GM12865 (cell line): ENCODE data around the gene ADGRG6.
"Not testable (repeated sequence)": the region's sequence is repeated elsewhere in the genome, so short reads cannot be mapped to it uniquely, and the experiment has no call there.

ENCODE experiments used
- DNase-seq: peaks from one replicate; pipeline ENCODE4 v3.0.0; 2010; ENCODE audit warnings: low read depth
- H3K4me3 ChIP-seq: 2 replicates; pipeline ENCODE4 v1.5.1; 2011; ENCODE audit warnings: mild to moderate bottlenecking, low read depth, low read length, control low read depth
- TF ChIP-seq, protein P1 (sequence below): IDR thresholded peaks from 2 replicates; pipeline ENCODE4 v1.5.1; 2011; ENCODE audit warnings: low read length, control low read depth, low read depth, inconsistent platforms; ENCODE audit not compliant: insufficient read depth; ENCODE audit errors: missing control alignments

Gene ADGRG6

DNA sequence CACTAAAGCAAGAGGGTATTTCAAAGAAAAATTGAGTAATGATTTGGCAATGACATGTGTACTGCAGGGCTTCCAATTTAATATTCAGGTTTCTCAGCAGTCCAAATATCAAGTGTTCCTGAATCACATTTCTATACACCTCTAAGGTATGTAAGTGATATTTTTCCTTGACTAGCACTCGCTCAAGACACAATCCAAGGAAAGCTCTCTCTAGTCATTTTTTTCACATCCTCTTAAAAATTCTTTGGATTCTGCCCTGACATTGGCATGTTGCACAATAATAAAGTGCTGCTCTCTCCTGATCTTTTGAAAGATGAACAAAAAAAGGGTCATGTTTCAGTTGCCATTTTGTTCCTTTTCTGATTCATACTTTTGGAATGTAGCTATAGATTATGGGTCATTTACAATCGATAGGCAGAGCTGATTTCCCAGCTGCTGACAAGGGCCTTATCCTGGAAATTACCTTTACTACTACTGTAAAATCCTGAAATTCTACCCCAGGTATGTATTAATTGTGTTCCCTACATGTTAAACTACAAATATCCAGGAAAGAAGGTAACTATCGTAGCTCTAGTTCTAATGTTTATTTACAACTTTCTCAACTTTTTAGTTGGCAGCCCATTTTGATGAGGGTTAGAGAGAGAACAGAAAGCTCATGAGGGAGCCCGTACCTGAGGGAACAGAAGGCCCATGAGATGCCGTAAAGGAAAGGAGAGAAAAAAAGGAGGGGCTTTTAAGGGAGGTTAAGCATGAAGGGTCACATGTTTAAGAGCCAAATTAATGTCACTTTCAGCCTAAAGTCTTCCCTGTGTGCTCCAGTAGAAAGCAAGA, 22.2 kb upstream of the ADGRG6 start:
- TF ChIP-seq, protein P1, sequence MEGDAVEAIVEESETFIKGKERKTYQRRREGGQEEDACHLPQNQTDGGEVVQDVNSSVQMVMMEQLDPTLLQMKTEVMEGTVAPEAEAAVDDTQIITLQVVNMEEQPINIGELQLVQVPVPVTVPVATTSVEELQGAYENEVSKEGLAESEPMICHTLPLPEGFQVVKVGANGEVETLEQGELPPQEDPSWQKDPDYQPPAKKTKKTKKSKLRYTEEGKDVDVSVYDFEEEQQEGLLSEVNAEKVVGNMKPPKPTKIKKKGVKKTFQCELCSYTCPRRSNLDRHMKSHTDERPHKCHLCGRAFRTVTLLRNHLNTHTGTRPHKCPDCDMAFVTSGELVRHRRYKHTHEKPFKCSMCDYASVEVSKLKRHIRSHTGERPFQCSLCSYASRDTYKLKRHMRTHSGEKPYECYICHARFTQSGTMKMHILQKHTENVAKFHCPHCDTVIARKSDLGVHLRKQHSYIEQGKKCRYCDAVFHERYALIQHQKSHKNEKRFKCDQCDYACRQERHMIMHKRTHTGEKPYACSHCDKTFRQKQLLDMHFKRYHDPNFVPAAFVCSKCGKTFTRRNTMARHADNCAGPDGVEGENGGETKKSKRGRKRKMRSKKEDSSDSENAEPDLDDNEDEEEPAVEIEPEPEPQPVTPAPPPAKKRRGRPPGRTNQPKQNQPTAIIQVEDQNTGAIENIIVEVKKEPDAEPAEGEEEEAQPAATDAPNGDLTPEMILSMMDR = no peak
- H3K4me3 ChIP-seq = no peak overlapping the region
- no peak for DNase-seq

DNA sequence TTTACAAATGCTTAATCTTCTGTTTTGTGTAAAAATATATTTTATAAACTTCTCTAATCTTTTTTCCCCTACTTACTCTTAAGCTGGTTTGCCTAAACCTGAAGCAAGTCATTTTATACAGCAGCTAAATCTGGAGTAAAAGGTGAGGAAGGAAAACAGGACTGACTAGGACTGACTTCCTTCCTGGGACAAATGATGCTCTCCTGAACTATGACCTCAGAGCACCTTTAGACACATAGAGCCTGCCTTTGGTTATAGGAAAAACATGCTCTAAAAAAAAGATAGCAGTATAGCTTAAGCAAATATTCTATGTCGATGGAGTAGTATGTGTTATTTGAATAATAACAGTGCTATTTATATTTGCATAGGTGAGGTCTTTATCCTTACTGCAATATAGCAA, 21.5 kb upstream of the ADGRG6 start:
- DNase-seq = no peak
- TF ChIP-seq, protein P1 = no peak
- H3K4me3 ChIP-seq = no peak overlapping the region

DNA sequence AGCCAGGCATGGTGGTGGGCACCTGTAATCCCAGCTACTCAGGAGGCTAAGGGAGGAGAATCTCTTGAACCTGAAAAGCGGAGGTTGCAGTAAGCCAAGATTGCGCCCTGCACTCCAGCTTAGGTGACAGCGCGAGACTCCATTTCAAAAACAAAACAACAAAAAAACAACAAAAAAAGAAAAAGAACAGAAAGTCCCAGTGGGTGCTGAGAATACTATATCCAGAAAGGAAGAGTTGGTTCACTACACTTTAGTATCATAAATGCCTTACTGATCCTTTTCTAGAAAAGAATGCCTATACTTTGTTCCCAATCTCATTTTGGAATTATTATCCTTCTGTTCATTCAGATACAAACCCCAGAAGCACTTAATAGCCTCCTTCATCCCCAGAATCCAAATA, 20.9 kb upstream of the ADGRG6 start:
- no peak overlapping the region for H3K4me3 ChIP-seq
- TF ChIP-seq, protein P1 = no peak
- DNase-seq = no peak

DNA sequence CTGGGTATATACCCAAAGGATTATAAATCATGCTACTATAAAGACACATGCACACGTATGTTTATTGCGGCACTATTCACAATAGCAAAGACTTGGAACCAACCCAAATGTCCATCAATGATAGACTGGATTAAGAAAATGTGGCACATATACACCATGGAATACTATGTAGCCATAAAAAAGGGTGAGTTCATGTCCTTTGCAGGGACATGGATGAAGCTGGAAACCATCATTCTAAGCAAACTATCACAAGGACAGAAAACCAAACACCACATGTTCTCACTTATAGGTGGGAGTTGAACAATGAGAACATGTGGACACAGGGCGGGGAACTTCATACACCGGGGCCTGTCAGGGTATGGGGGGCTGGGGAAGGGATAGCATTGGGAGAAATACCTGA, 18.7 kb upstream of the ADGRG6 start:
- not testable (repeated sequence) for H3K4me3 ChIP-seq, DNase-seq

DNA sequence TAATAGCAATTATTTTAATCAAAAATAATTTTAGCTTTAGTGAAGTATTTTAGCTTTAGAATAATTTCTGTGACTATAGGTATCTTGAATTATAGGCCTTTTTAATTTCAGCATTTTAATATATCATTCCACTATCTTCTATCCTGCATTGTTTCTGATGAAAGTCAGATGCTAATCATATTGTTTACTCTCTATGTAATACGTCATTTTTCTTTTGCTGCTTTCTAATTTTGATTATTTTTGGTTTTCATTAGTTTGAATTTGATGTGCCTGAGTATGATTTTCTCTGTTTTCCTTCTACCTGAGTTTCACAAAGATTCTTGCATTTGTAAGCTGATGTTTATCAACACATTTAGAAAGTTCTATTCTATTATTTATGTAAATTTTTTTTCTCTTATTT, 17.4 kb upstream of the ADGRG6 start:
- DNase-seq = no peak
- H3K4me3 ChIP-seq = no peak overlapping the region
- TF ChIP-seq, protein P1 = no peak

DNA sequence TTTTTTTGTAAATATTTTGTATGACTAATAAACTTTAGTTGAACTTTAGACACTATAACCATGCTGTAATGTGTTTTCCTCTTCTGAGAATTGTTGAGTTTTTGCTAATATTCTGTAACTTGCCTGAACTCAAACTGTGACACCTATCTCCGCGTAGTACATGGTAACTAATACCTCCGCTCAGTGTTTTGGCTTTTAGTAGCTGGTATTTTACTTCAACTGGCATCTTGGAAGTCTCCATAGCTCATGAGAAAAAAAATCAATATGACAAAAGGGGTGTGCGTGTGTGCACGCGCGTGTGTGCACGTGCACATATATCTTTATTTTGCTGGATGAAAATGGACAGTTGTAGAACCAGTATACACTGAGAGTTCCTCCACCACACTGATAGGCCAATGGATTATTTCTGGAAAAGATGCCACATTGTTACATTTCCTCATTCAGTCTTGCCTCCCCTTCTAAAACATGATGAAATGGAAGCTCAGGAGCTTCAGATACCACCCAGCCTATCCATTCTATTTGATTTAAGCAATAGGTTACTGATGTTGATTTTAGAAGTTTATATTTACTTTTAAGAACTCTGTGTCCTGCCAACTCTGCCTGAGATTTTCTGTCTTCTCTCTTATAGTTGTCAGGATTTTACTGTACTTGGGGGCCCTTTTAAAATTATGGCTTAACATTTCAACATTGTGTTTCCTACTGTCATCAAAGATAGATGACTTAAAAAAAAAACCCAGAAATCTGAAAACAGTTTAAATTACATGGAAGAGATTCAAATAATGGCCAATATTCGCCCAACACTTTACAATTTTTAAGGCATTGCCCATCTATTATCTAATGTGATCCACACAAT, 16.3 kb upstream of the ADGRG6 start:
- DNase-seq = no peak
- H3K4me3 ChIP-seq = no peak overlapping the region
- TF ChIP-seq, protein P1 = no peak

DNA sequence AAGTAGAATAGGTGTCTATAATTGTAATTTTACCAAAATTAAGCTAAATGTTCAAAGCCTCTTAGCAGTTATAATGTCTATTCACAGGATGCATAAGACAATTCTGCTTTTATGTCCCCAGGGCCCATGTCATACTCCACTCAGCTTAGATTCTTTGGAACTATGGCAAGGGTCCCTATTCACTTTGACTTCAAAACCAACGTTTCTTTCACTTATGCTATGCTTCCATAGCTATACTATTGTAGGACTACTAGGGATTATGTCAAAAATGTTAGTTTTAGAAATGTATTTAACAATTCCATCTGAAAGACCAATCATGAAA, 15.8 kb upstream of the ADGRG6 start:
- TF ChIP-seq, protein P1 = no peak
- no peak overlapping the region for H3K4me3 ChIP-seq
- no peak for DNase-seq
